ENCODE results near the gene DNAJB9.

- no peak for TF ChIP-seq TAF1 (IDR thresholded peaks at IDR 0.05; ENCODE audit: borderline replicate concordance, low read depth, low read length)
- no peak for TF ChIP-seq POLR2AphosphoS5 (IDR thresholded peaks at IDR 0.05; ENCODE audit: low read depth, low read length)
These were observed 16.6 kb downstream of the DNAJB9 start for GRCh38 chr7:108586274-108586710.

All from GM12892 (cell line).